MCF 10A (cell line): ENCODE results near the gene TPBG. TPM values are rescaled to one million over a fixed set of nuclear protein-coding genes. Genes with fewer than 3 reads are reported as not detected.

ENCODE experiments used
- BruUV-seq: library from RNA; stranded (reverse); fragments of 400-500 nt; replicated peaks from 2 replicates; lab custom pipeline; 2021; lab: Mats Ljungman, UMichigan
- CTCF ChIA-PET: fragments of 300-600 bp; sonication (Branson Sonifier 250); formaldehyde crosslinking; extraction: SDS; loops from one replicate; lab custom pipeline; 2021; ENCODE audit warnings: antibody characterized with exemption, inconsistent platforms; lab: Yijun Ruan, JAX
- POLR2A ChIA-PET: fragments of 300-600, 350-650 bp; sonication (Branson Sonifier 250); formaldehyde crosslinking; extraction: SDS; loops from one replicate; lab custom pipeline; 2020; ENCODE audit warnings: antibody characterized with exemption, inconsistent platforms; lab: Yijun Ruan, JAX
- DNase-seq: peaks from one replicate; pipeline ENCODE4 v3.0.0-alpha.2; 2018; ENCODE audit not compliant: unreplicated experiment
- H3K27ac Mint-ChIP-seq: one replicate; pipeline ENCODE4 v1.8.0; 2022; ENCODE audit warnings: mild to moderate bottlenecking, low read depth, mixed read lengths; ENCODE audit not compliant: unreplicated experiment
- H3K27me3 Mint-ChIP-seq: one replicate; pipeline ENCODE4 v1.8.0; 2022; ENCODE audit warnings: mixed read lengths; ENCODE audit not compliant: insufficient read depth, unreplicated experiment
- H3K36me3 Mint-ChIP-seq: one replicate; pipeline ENCODE4 v1.8.0; 2022; ENCODE audit warnings: mild to moderate bottlenecking, moderate library complexity, mixed read lengths; ENCODE audit not compliant: insufficient read depth, unreplicated experiment
- H3K4me1 Mint-ChIP-seq: one replicate; pipeline ENCODE4 v1.8.0; 2022; ENCODE audit warnings: mixed read lengths; ENCODE audit not compliant: insufficient read depth, unreplicated experiment
- H3K4me3 Mint-ChIP-seq: one replicate; pipeline ENCODE4 v1.8.0; 2022; ENCODE audit warnings: mild to moderate bottlenecking, moderate library complexity, mixed read lengths; ENCODE audit not compliant: unreplicated experiment
- H3K9me3 Mint-ChIP-seq: one replicate; pipeline ENCODE4 v1.8.0; 2022; ENCODE audit warnings: mixed read lengths; ENCODE audit not compliant: unreplicated experiment
- intact Hi-C: fragments of 100-400 bp; cut with micrococcal nuclease; formaldehyde crosslinking; loops from 2 replicates; pipeline ENCODE4 v1.14.1; 2022
- total RNA-seq: library from RNA; stranded (reverse); gene quantifications from 2 replicates; pipeline ENCODE4 v1.2.3, GENCODE V29; 2022
- TF ChIP-seq, protein P1 (sequence below): fragments of 200-600 bp; IDR thresholded peaks from one replicate; pipeline ENCODE4 v1.8.0; 2022; ENCODE audit warnings: antibody characterized with exemption, mild to moderate bottlenecking; ENCODE audit not compliant: unreplicated experiment

TPBG gene
- total RNA-seq, 1 experiment from 2014 or later: 72.9 TPM

DNA sequence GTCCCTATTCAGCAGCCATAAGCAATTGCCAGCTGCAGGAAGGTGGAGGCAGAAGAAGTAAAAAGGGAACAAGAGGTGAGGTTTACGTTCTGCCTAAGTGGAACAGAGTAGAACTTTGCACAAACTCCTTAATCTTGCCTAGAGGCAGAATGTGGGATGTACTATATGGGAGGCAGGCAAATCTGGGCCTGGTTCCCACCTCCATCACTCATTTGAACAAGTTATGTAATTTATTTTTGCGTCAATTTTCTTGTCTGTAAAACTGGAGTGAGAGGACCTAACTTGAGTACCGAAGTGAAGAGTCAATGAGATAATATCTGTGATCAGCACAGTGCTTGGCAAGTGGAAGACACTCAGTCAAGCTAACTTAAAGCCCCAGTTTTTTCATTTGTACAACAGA lies 2.0 kb upstream of the TPBG start:
- no peak overlapping the region for H3K4me3 Mint-ChIP-seq
- ChIA-PET CTCF (interaction anchor here (0.7 to 1.2 kb wide), 3 partner anchors 20 to 704 kb away, joined by 3 to 5 read pairs (median 3); partner anchors contain the start of gene UBE3D), POLR2A (interaction anchor here (1.0 to 3.3 kb wide), 6 partner anchors 10 to 704 kb away, joined by 3 to 65 read pairs (median 10); partner anchors contain the start of genes IBTK and UBE3D)
- H3K9me3 Mint-ChIP-seq: no peaks in the 10 kb centered on the region
- BruUV-seq: no TSS peak
- DNase-seq: peak; percentile 38
- no peaks in the 10 kb centered on the region for H3K27me3 Mint-ChIP-seq
- H3K27ac Mint-ChIP-seq: no peak overlapping the region
- H3K36me3 Mint-ChIP-seq: peaks cover 17% of the 10 kb centered on the region
- TF ChIP-seq, protein P1, sequence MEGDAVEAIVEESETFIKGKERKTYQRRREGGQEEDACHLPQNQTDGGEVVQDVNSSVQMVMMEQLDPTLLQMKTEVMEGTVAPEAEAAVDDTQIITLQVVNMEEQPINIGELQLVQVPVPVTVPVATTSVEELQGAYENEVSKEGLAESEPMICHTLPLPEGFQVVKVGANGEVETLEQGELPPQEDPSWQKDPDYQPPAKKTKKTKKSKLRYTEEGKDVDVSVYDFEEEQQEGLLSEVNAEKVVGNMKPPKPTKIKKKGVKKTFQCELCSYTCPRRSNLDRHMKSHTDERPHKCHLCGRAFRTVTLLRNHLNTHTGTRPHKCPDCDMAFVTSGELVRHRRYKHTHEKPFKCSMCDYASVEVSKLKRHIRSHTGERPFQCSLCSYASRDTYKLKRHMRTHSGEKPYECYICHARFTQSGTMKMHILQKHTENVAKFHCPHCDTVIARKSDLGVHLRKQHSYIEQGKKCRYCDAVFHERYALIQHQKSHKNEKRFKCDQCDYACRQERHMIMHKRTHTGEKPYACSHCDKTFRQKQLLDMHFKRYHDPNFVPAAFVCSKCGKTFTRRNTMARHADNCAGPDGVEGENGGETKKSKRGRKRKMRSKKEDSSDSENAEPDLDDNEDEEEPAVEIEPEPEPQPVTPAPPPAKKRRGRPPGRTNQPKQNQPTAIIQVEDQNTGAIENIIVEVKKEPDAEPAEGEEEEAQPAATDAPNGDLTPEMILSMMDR: no peak
- intact Hi-C loops: no loop called here
- peaks cover 28% of the 10 kb centered on the region for H3K4me1 Mint-ChIP-seq

- no TSS peak for BruUV-seq
- intact Hi-C loops: no loop called here
- POLR2A ChIA-PET: interaction anchor here (0.6 to 7.8 kb wide), 14 partner anchors 10 to 703 kb away, joined by 3 to 67 read pairs (median 10); partner anchors contain the start of genes IBTK and UBE3D
- no peak overlapping the region for H3K4me3 Mint-ChIP-seq
- no peak overlapping the region for H3K27ac Mint-ChIP-seq
- peaks cover 17% of the 10 kb centered on the region for H3K36me3 Mint-ChIP-seq
- CTCF ChIA-PET: interaction anchor here (0.6 to 0.9 kb wide), 3 partner anchors 30 to 252 kb away, joined by 3 read pairs; no protein-coding TSS in a partner anchor
- H3K27me3 Mint-ChIP-seq: no peaks in the 10 kb centered on the region
- TF ChIP-seq, protein P1: no peak
- H3K9me3 Mint-ChIP-seq: no peaks in the 10 kb centered on the region
- DNase-seq: no peak
- H3K4me1 Mint-ChIP-seq: peaks cover 29% of the 10 kb centered on the region
Observed at GRCh38 chr6:82362144-82362543, 1.5 kb upstream of the TPBG start.

- peak overlapping the region; percentile 94 for H3K27ac Mint-ChIP-seq
Observed at GRCh38 chr6:82362878-82363427, 664 bp upstream of the TPBG start.

More at GRCh38 chr6:82362878-82363427, 664 bp upstream of the TPBG start:
- BruUV-seq: TSS peak; percentile 32
- ChIA-PET POLR2A (interaction anchor here (0.6 to 7.8 kb wide), 35 partner anchors 8 to 708 kb away, joined by 3 to 67 read pairs (median 5); partner anchors contain the start of genes DOP1A, IBTK and UBE3D), CTCF (interaction anchor here (0.6 to 1.8 kb wide), 21 partner anchors 12 to 703 kb away, joined by 3 to 8 read pairs (median 4); partner anchors contain the start of gene UBE3D)
- Mint-ChIP-seq H3K27me3 (no peaks in the 10 kb centered on the region), H3K4me3 (peak overlapping the region; percentile 87), H3K4me1 (peaks cover 29% of the 10 kb centered on the region), H3K9me3 (no peaks in the 10 kb centered on the region), H3K36me3 (peaks cover 17% of the 10 kb centered on the region)
- intact Hi-C loops: loop anchor here (1.0 kb wide), 4 partner anchors 32 to 694 kb away; no protein-coding TSS in a partner anchor
- DNase-seq: peak; percentile 27
- TF ChIP-seq, protein P1: no peak
